ENCODE results near the gene ESM1.

The ESM1 gene

GRCh38 chr5:54981928-54982327 is 3.5 kb downstream of the ESM1 start:
- DNase-seq (ENCODE audit: low spot score) = no peak

GRCh38 chr5:54975701-54976100 is 9.7 kb downstream of the ESM1 start:
- no peak for DNase-seq (ENCODE audit: low spot score)

GRCh38 chr5:54969856-54970828 is 15.3 kb downstream of the ESM1 start:
- no peak for DNase-seq (ENCODE audit: low spot score)

- no peak for DNase-seq (ENCODE audit: low spot score)
These were observed 16.2 kb downstream of the ESM1 start for GRCh38 chr5:54969242-54969641.

GRCh38 chr5:54965806-54966205 is 19.6 kb downstream of the ESM1 start:
- DNase-seq (ENCODE audit: low spot score) = no peak

- DNase-seq (ENCODE audit: low spot score) = no peak
These were observed 21.0 kb downstream of the ESM1 start for GRCh38 chr5:54964405-54964804.

GRCh38 chr5:54959673-54960418 is 25.5 kb downstream of the ESM1 start:
- peak; percentile 22 for DNase-seq (ENCODE audit: low spot score)

- no peak for DNase-seq (ENCODE audit: low spot score)
These were observed 28.5 kb downstream of the ESM1 start for GRCh38 chr5:54956922-54957321.

- no peak for DNase-seq (ENCODE audit: low spot score)
These were observed 38.2 kb downstream of the ESM1 start for GRCh38 chr5:54947187-54947586.

GRCh38 chr5:54946306-54946819 is 39.0 kb downstream of the ESM1 start:
- DNase-seq (ENCODE audit: low spot score) = no peak

GRCh38 chr5:54944364-54944763 is 41.0 kb downstream of the ESM1 start:
- DNase-seq (ENCODE audit: low spot score) = peak; percentile 27

GRCh38 chr5:54942064-54942778 is 43.2 kb downstream of the ESM1 start:
- no peak for DNase-seq (ENCODE audit: low spot score)

- DNase-seq (ENCODE audit: low spot score) = no peak
These were observed 49.2 kb downstream of the ESM1 start for GRCh38 chr5:54936201-54936600.

- DNase-seq (ENCODE audit: low spot score) = no peak
These were observed 52.6 kb downstream of the ESM1 start for GRCh38 chr5:54932789-54933188.

GRCh38 chr5:54930736-54931135 is 54.7 kb downstream of the ESM1 start:
- DNase-seq (ENCODE audit: low spot score) = no peak
